Brain microvascular endothelial cell (primary cell): ENCODE measurements around the gene OR5D13.

Experiments
- DNase-seq: peaks from one replicate; pipeline ENCODE4 v3.0.0-alpha.2; 2020
- H3K27ac ChIP-seq: fragments of 250-450 bp; sonication (Bioruptor Pico); 2 replicates; pipeline ENCODE4 v1.5.1; 2020; ENCODE audit warnings: mild to moderate bottlenecking, moderate library complexity
- H3K27me3 ChIP-seq: fragments of 250-450 bp; sonication (Bioruptor Pico); replicated peaks from 2 replicates; pipeline ENCODE4 v1.5.1; 2020; ENCODE audit warnings: mild to moderate bottlenecking
- H3K36me3 ChIP-seq: fragments of 250-450 bp; sonication (Bioruptor Pico); replicated peaks from 2 replicates; pipeline ENCODE4 v1.5.1; 2020; ENCODE audit warnings: mild to moderate bottlenecking
- H3K4me3 ChIP-seq: 2 replicates; pipeline ENCODE4 v1.5.1; 2011; ENCODE audit warnings: low read depth, mild to moderate bottlenecking, control low read depth, low read length, moderate library complexity
- CTCF ChIP-seq: IDR thresholded peaks from 2 replicates; pipeline ENCODE4 v1.5.1; 2011; ENCODE audit warnings: low read depth, mild to moderate bottlenecking, moderate library complexity, low read length, control low read depth, inconsistent platforms; ENCODE audit errors: missing control alignments
- in situ Hi-C: cut with HindIII; loops from 2 replicates; pipeline ENCODE4 v1.10.0; 2017; ENCODE audit warnings: low sequenced_read_pairs, low pct_ligation_motif_present

OR5D13 gene

DNA sequence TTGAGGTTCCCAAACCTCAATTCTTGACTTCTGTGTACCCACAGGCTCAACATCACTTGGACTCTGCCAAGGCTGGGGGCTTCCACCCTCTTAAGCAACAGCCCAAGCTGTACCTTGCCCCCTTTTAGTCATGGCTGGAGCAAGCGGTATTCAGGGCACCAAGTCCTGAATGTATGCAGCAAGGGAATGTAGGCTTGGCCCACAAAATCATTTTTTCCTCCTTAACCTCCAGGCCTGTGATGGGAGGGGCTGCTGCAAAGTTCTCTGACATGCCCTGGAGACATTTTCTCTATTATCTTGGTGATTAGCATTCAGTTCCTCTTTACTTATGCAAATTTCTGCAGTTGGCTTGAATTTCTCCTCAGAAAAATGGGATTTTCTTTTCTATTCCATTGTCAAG lies 33.0 kb downstream of the OR5D13 start:
- H3K36me3 ChIP-seq: no peaks in the 10 kb centered on the region
- H3K4me3 ChIP-seq: no peak overlapping the region
- DNase-seq: no peak
- no peak overlapping the region for H3K27ac ChIP-seq
- TF ChIP-seq CTCF: no peak
- in situ Hi-C loops: no loop called here
- H3K27me3 ChIP-seq: no peaks in the 10 kb centered on the region

DNA sequence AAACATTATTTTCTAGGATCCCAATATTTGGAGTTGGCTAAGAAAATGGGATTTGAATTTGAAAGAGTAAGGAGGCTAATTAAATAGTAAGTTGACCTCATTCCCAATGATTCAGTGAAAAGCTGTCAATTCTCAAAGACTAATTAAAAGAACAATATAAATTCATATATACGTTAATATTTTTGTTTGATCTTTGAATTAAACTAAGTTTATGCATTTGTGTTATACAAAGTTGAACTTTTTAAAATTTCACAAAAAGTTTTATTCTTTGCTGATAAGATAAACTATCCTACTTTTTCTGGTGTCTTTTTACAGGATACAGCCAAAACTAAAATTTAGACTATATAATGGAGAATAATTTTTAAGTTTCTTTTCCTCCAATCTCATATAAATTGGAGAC lies 37.8 kb downstream of the OR5D13 start, which contains the start of gene OR5L1:
Gene OR5L1 (plus strand): TSS at position 301 of the 400 bp plus-strand sequence. CDS start 100 bp downstream, outside the sequence.
- no peak for TF ChIP-seq CTCF
- DNase-seq: no peak
- no peak within 1 kb of the TSS for H3K4me3 ChIP-seq
- no peak within 1 kb of the TSS for H3K27ac ChIP-seq
- no peaks in the 10 kb centered on the region for H3K36me3 ChIP-seq
- no peaks in the 10 kb centered on the region for H3K27me3 ChIP-seq
- in situ Hi-C loops: no loop called here

- TF ChIP-seq CTCF: no peak
- no peak within 1 kb of the TSS for H3K4me3 ChIP-seq
- in situ Hi-C loops: no loop called here
- no peaks in the 10 kb centered on the region for H3K36me3 ChIP-seq
- no peak within 1 kb of the TSS for H3K27ac ChIP-seq
- no peak for DNase-seq
- no peaks in the 10 kb centered on the region for H3K27me3 ChIP-seq
Observed at GRCh38 chr11:55819330-55819729, 46.1 kb downstream of the OR5D13 start, which contains the start of gene OR5D18. Gene OR5D18 (plus strand): TSS chr11:55819630. CDS start chr11:55819630, 0 bp downstream.
